ENCODE measurements around the gene COPS7A.
A peak's percentile ranks its signal among the peaks of the same experiment; 100 is the strongest.

Gene COPS7A

GRCh38 chr12:6723607-6724408 lies at the start of gene COPS7A:
TSS of gene COPS7A (plus strand) at chr12:6724046. CDS start at chr12:6724657, 611 bp downstream.
- peak; percentile 95 for DNase-seq (ENCODE audit: low spot score)

DNA sequence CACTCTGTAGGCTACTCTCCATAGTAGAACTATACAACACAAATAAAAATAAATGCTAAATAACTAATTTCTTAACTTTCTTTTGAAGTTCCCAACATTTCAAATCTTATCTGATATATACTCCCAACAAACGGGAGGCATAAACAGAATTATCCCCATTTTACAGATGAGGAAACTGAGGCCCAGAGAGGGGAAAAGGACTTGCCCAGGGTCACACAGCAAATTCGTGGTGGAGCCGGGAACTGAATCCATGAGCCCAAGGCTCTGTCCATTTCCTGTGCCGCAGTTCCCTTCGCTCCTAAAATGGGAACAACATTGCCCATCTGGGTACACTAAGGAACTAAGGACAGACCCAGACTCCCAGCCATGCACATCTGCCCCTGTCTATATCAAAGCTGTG lies 46.9 kb upstream of the COPS7A start:
- no peak for DNase-seq (ENCODE audit: low spot score)

- DNase-seq (ENCODE audit: low spot score): no peak
These were observed 39.2 kb upstream of the COPS7A start for GRCh38 chr12:6684609-6685008.

GRCh38 chr12:6685814-6686213 lies 38.0 kb upstream of the COPS7A start:
- no peak for DNase-seq (ENCODE audit: low spot score)

DNA sequence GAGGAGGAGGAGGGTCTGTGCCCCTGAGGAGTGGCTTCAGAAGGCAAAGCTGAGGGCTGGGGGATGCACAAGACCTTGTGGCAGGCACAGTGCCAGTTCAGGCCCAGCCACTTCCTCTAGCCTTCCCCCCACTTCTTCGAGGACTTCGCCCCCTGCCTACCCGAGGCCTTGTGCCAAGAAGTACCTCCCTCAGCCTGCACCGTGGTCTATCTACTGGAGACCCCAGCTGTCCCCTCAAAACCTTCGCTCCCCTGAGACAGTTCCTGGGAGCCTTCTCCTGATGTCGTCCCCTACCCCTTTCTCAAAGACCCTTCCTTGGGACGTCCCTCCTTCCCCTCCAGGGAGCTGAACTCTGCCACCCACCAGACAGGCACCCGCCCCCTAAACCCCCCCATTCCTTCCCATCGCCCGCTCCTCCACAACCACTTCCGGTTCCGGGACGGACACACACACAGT lies 35.3 kb upstream of the COPS7A start:
- DNase-seq (ENCODE audit: low spot score): no peak

GRCh38 chr12:6688999-6689882 lies 34.6 kb upstream of the COPS7A start, which contains the start of gene ZNF384:
TSS of gene ZNF384 (minus strand) at chr12:6689375. CDS start at chr12:6679520, 9,855 bp downstream.
- peak; percentile 99 for DNase-seq (ENCODE audit: low spot score)

- DNase-seq (ENCODE audit: low spot score): no peak
These were observed 32.4 kb upstream of the COPS7A start for GRCh38 chr12:6691473-6691872.

- DNase-seq (ENCODE audit: low spot score): no peak
These were observed 31.0 kb upstream of the COPS7A start for GRCh38 chr12:6692888-6693287.

GRCh38 chr12:6693832-6694355 lies 30.0 kb upstream of the COPS7A start:
- no peak for DNase-seq (ENCODE audit: low spot score)

GRCh38 chr12:6694701-6695100 lies 29.1 kb upstream of the COPS7A start:
- no peak for DNase-seq (ENCODE audit: low spot score)

DNA sequence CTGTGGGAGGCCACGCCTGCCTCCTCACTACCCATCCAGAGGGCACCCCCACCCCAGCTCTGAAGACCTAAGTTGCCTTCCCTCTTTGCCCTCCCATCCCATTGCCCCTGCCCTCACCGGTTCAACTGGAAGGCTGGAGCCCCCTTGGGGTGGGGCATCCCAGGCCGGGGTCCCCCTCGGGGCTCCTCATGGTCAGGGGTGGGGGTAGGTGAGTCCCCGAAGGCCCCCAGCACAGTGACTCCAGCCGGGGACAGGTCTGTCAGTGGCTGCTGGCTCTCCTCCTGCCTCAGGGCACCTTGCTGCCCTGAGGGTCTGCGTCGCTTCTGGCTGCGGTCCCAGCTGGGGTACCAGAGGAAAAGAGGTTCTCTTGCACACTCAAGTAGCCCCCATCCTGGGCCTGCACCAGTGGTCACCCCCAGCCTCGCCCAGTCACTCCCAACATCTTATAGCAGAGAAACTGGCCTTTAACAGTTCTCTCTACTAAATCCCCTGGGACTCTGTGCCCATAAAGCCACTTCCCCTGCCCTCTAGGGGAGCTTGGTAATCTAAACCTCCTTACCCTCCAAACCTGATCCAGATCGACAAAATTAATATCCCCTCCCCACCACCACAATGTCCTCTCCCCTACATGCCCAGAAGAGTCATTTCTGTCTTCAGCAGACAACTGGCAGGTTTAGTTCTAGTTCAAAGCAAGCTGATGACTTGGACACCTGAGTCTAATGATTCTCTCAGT lies 28.4 kb upstream of the COPS7A start:
- DNase-seq (ENCODE audit: low spot score): no peak

DNA sequence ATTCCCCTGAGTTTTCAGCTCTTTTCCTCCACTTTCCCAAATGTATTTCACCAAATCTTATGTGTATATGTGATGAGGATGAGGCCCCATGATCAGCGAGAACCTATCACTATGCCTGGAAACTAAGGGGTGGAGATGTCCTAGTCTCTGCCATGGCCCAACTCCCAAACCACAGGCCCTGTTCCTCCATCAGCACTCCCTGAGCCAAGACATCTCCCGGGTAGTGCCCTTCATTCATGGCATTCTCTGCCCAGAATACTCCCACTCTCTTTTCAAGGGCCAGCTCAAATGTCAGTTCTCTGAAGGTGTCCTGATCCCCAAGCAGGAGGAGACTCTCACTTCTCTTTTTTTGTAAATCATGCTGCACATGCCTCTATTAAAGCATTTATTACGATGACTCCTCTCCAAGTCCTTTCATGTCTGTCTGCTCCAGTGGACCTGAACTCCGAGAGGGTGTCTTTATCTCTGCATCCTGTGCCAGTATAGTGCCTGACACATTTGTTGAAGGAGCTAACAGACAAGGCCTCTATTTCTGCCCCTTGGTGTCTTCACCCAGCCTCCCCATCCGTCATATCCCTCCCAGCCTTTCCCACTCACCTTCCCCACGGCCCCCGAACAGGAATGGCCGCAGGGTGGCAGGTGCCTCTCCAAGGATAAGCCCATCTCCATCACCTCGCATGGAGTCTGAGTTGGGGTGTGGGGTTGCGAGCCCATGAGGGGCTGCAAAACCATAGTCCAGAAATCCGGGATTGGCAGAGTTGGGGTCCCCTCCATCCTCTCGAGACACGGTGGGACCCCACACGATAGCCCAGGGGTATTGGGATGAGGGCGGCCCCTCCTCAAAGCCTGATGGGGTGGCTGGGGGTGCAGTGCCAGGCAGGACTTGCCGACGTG lies 26.9 kb upstream of the COPS7A start:
- no peak for DNase-seq (ENCODE audit: low spot score)

GRCh38 chr12:6697584-6698351 lies 26.1 kb upstream of the COPS7A start:
- DNase-seq (ENCODE audit: low spot score): peak; percentile 86

- no peak for DNase-seq (ENCODE audit: low spot score)
These were observed 25.3 kb upstream of the COPS7A start for GRCh38 chr12:6698352-6699046.

GRCh38 chr12:6699259-6699988 lies 24.4 kb upstream of the COPS7A start:
- DNase-seq (ENCODE audit: low spot score): no peak

- DNase-seq (ENCODE audit: low spot score): peak; percentile 58
These were observed 23.7 kb upstream of the COPS7A start for GRCh38 chr12:6699989-6700645.

DNA sequence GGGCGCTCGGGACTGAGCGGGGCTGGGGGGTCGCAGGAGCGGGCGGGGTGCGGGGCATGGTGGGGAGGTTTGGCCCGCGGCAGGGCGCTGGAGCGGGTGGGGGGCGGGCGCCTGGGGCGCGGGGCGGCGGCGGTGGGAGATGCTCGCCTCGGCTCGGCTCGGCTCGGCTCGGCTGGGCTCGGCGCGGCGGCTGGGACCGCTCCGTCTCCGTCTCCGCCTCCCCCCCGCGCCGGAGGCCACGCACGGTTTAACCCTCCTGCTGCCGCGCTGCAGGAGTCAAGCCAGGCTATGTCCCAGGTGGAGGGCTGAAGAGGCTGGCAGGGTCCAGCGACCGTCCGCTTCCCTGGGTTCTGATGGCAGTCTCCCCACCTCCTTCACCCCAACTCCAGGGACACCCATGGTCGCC lies 23.2 kb upstream of the COPS7A start, which contains the start of gene PIANP:
Gene PIANP, minus strand, starts transcription at position 170 of the 406 bp plus-strand sequence. CDS start 2,754 bp downstream, outside the sequence.
- DNase-seq (ENCODE audit: low spot score): peak; percentile 45

Data from HuH-7.5 (cell line).